ENCODE measurements around the gene PTGFRN.

- no peak for TF ChIP-seq CTCF (IDR thresholded peaks at IDR 0.05; ENCODE audit: low read depth, low read length)
- TF ChIP-seq EZH2phosphoT487 (IDR thresholded peaks at IDR 0.05; ENCODE audit: low read depth), result no peak
Measured at GRCh38 chr1:116949213-116949985, 39.7 kb downstream of the PTGFRN start.
